Measurements from ENCODE around the gene RASSF8. TPM values are rescaled to one million over a fixed set of nuclear protein-coding genes. Genes with fewer than 3 reads are reported as not detected.

The RASSF8 gene
- polyA plus RNA-seq, 3 donors: 0.08 to 0.39 TPM; not detected in 1

DNA sequence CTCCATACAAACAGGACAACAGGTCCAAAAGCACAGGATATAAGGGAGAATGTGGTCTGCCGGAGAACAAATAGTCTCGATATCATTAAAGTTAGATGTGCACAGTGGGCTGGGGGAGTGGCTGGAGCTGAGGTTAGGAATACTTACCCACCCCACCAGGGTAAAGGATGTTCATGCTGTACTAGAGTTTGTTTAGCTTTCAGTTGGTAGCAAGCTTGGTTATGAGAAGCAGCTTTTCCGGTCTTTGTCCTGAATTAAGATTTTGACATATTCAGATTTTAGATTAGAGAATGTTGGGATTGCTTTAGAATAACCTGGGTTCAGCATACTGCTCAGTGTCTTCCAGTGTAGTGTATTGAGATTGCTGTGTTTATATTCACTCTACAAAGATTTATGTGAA, 16.7 kb downstream of the RASSF8 start:
- Histone ChIP-seq H3K9ac (ENCODE audit: insufficient read depth, low read length, poor library complexity, severe bottlenecking) (no peak overlapping the region), H3K4me3 (replicated peaks in 1 of 3; ENCODE audit: low read depth in 2 of 3, low read length in 3 of 3) (no peak overlapping the region), H3K79me2 (ENCODE audit: insufficient read depth, low read length) (no peaks in the 10 kb centered on the region), H3K27me3 (ENCODE audit: control insufficient read depth in 2 of 2, insufficient read depth in 2 of 2, low read length in 2 of 2) (no peaks in the 10 kb centered on the region), H2AFZ (ENCODE audit: insufficient read depth, low read depth, low read length, poor library complexity, severe bottlenecking) (no peak overlapping the region), H3K36me3 (replicated peaks in 1 of 2; ENCODE audit: control insufficient read depth in 1 of 2, insufficient read depth in 2 of 2, low read length in 2 of 2) (no peaks in the 10 kb centered on the region), H3K27ac (ENCODE audit: low read depth in 1 of 2, low read length in 2 of 2) (no peak overlapping the region), H3K4me1 (ENCODE audit: control insufficient read depth in 1 of 2, insufficient read depth in 2 of 2, low read length in 2 of 2) (no peaks in the 10 kb centered on the region), H3K4me2 (replicated peaks; ENCODE audit: extremely low read depth, low read length, poor library complexity, severe bottlenecking) (no peak overlapping the region), H3K9me3 (replicated peaks in 1 of 2; ENCODE audit: control insufficient read depth in 1 of 2, insufficient read depth in 1 of 2, low read length in 2 of 2) (no peaks in the 10 kb centered on the region), H4K20me1 (ENCODE audit: insufficient read depth, low read length) (no peaks in the 10 kb centered on the region)
- WGBS (ENCODE audit: insufficient coverage): no CpG with 5 or more reads among the region's 3 CpGs
- no peak overlapping the region for H3K27ac Mint-ChIP-seq
- peaks cover 9% of the 10 kb centered on the region for H3K4me1 Mint-ChIP-seq
- H3K27me3 Mint-ChIP-seq (ENCODE audit: low read depth in 3 of 3): peaks cover 2 to 4% (median 3%) of the 10 kb centered on the region in 3 donors
- H3K36me3 Mint-ChIP-seq: no peaks in the 10 kb centered on the region
- intact Hi-C loops (cut with micrococcal nuclease): no loop called here
- H3K9me3 Mint-ChIP-seq: no peaks in the 10 kb centered on the region
- no peak for DNase-seq
- H3K4me3 Mint-ChIP-seq: no peak overlapping the region
- TF ChIP-seq, protein P1, sequence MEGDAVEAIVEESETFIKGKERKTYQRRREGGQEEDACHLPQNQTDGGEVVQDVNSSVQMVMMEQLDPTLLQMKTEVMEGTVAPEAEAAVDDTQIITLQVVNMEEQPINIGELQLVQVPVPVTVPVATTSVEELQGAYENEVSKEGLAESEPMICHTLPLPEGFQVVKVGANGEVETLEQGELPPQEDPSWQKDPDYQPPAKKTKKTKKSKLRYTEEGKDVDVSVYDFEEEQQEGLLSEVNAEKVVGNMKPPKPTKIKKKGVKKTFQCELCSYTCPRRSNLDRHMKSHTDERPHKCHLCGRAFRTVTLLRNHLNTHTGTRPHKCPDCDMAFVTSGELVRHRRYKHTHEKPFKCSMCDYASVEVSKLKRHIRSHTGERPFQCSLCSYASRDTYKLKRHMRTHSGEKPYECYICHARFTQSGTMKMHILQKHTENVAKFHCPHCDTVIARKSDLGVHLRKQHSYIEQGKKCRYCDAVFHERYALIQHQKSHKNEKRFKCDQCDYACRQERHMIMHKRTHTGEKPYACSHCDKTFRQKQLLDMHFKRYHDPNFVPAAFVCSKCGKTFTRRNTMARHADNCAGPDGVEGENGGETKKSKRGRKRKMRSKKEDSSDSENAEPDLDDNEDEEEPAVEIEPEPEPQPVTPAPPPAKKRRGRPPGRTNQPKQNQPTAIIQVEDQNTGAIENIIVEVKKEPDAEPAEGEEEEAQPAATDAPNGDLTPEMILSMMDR (IDR thresholded peaks at IDR 0.05): no peak

DNA sequence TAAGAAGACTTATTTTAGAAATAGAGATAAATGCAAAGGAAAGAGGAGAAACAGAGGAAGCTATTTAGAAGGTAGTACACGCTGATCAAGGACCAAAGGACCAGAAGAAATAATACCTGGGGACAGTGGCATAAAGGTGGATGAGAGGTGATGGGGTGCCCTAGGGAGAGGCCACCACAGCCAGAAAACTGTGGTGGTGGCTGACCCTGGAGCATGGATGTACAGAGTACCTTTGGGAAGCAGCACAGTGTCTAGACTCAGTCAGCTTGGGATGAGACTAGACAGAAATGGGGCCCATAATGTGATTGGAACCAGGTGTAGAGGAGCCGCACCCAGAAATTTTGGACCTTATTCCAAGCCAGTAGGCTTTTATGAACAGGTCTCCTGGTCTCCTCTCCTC, 17.2 kb downstream of the RASSF8 start:
- no peaks in the 10 kb centered on the region for H3K9me3 ChIP-seq (replicated peaks in 1 of 2; ENCODE audit: control insufficient read depth in 1 of 2, insufficient read depth in 1 of 2, low read length in 2 of 2)
- H4K20me1 ChIP-seq (ENCODE audit: insufficient read depth, low read length): no peaks in the 10 kb centered on the region
- H3K9me3 Mint-ChIP-seq: no peaks in the 10 kb centered on the region
- peak overlapping the region in 1 of 7 donors; percentile 36 for H3K27ac Mint-ChIP-seq
- no peak overlapping the region for H3K4me3 ChIP-seq (replicated peaks in 1 of 3; ENCODE audit: low read depth in 2 of 3, low read length in 3 of 3)
- no peaks in the 10 kb centered on the region for H3K79me2 ChIP-seq (ENCODE audit: insufficient read depth, low read length)
- no peaks in the 10 kb centered on the region for H3K36me3 Mint-ChIP-seq
- H3K4me1 ChIP-seq (ENCODE audit: control insufficient read depth in 1 of 2, insufficient read depth in 2 of 2, low read length in 2 of 2): no peaks in the 10 kb centered on the region
- no peak overlapping the region for H3K27ac ChIP-seq (ENCODE audit: low read depth in 1 of 2, low read length in 2 of 2)
- WGBS (ENCODE audit: insufficient coverage): 83% methylated on average over 1 of the region's 2 CpGs
- no peak for DNase-seq
- no peak overlapping the region for H3K9ac ChIP-seq (ENCODE audit: insufficient read depth, low read length, poor library complexity, severe bottlenecking)
- no peaks in the 10 kb centered on the region for H3K36me3 ChIP-seq (replicated peaks in 1 of 2; ENCODE audit: control insufficient read depth in 1 of 2, insufficient read depth in 2 of 2, low read length in 2 of 2)
- no peak overlapping the region for H3K4me2 ChIP-seq (replicated peaks; ENCODE audit: extremely low read depth, low read length, poor library complexity, severe bottlenecking)
- H3K4me3 Mint-ChIP-seq: no peak overlapping the region
- intact Hi-C loops (cut with micrococcal nuclease): no loop called here
- no peak overlapping the region for H2AFZ ChIP-seq (ENCODE audit: insufficient read depth, low read depth, low read length, poor library complexity, severe bottlenecking)
- peaks cover 0 to 4% (median 3%) of the 10 kb centered on the region in 3 donors for H3K27me3 Mint-ChIP-seq (ENCODE audit: low read depth in 3 of 3)
- H3K4me1 Mint-ChIP-seq: peaks cover 9% of the 10 kb centered on the region
- H3K27me3 ChIP-seq (ENCODE audit: control insufficient read depth in 2 of 2, insufficient read depth in 2 of 2, low read length in 2 of 2): no peaks in the 10 kb centered on the region
- TF ChIP-seq, protein P1 (IDR thresholded peaks at IDR 0.05): no peak
